Activated CD8-positive, alpha-beta T cell treated with anti-CD3 and anti-CD28 coated beads for 36 hours (primary cell): ENCODE data around the gene CYGB. TPM values are rescaled to one million over a fixed set of nuclear protein-coding genes. Genes with fewer than 3 reads are reported as not detected.

Source experiments
- ATAC-seq: fragments of 200-7000 bp; cut with Tn5 transposase; one replicate; pipeline ENCODE4 v1.10.0; 2021; ENCODE audit warnings: mild to moderate bottlenecking, moderate library complexity
- CTCF ChIA-PET: fragments of 350-600 bp; sonication (Branson Sonifier 250); formaldehyde crosslinking; loops from one replicate; lab custom pipeline; 2021; ENCODE audit warnings: antibody characterized with exemption; lab: Charles Lee
- POLR2A ChIA-PET: fragments of 350-600 bp; sonication (Branson Sonifier 250); formaldehyde crosslinking; loops from one replicate; lab custom pipeline; 2021; ENCODE audit warnings: antibody characterized with exemption; lab: Charles Lee
- DNase-seq: peaks from one replicate; pipeline ENCODE4 v3.0.0-alpha.2; 2020
- H3K27ac Mint-ChIP-seq: one replicate; pipeline ENCODE4 v1.8.0; 2021; ENCODE audit warnings: mild to moderate bottlenecking, mixed read lengths
- H3K27me3 Mint-ChIP-seq: one replicate; pipeline ENCODE4 v1.8.0; 2021; ENCODE audit warnings: mixed read lengths
- H3K36me3 Mint-ChIP-seq: one replicate; pipeline ENCODE4 v1.8.0; 2021; ENCODE audit warnings: low read depth, mixed read lengths
- H3K4me1 Mint-ChIP-seq: one replicate; pipeline ENCODE4 v1.8.0; 2021; ENCODE audit warnings: low read depth, mixed read lengths
- H3K4me3 Mint-ChIP-seq: one replicate; pipeline ENCODE4 v1.8.0; 2021; ENCODE audit warnings: mild to moderate bottlenecking, moderate library complexity, mixed read lengths
- H3K9me3 Mint-ChIP-seq: one replicate; pipeline ENCODE4 v1.8.0; 2021; ENCODE audit warnings: mixed read lengths
- intact Hi-C: fragments of 100-400 bp; cut with micrococcal nuclease; formaldehyde crosslinking; loops from one replicate; pipeline ENCODE4 v1.10.0; 2022
- total RNA-seq, 2 experiments: library from RNA; stranded (reverse); gene quantifications; one replicate each; pipeline ENCODE4 v1.2.3, GENCODE V29; 2021
- TF ChIP-seq, protein P1 (sequence below): fragments of 200-600 bp; IDR thresholded peaks from one replicate; pipeline ENCODE4 v1.8.0; 2022; ENCODE audit warnings: antibody characterized with exemption, mild to moderate bottlenecking

Gene CYGB
- total RNA-seq, 2 experiments from 2014 or later, result 0.23 TPM; not detected in 1

GRCh38 chr17:76541739-76542454 is 4.4 kb upstream of the CYGB start:
- no peak overlapping the region for H3K4me3 Mint-ChIP-seq
- H3K27me3 Mint-ChIP-seq, result peaks cover 22% of the 10 kb centered on the region
- intact Hi-C loops, result no loop called here
- ChIA-PET POLR2A (interaction anchor here (6.2 kb wide), 1 partner anchor 16 kb away, joined by 40 read pairs; no protein-coding TSS in a partner anchor), CTCF (interaction anchor here (5.6 kb wide), 1 partner anchor 19 kb away, joined by 69 read pairs; no protein-coding TSS in a partner anchor)
- peaks cover 8% of the 10 kb centered on the region for H3K4me1 Mint-ChIP-seq
- H3K36me3 Mint-ChIP-seq, result no peaks in the 10 kb centered on the region
- ATAC-seq (no peak), DNase-seq (no peak)
- TF ChIP-seq, protein P1, sequence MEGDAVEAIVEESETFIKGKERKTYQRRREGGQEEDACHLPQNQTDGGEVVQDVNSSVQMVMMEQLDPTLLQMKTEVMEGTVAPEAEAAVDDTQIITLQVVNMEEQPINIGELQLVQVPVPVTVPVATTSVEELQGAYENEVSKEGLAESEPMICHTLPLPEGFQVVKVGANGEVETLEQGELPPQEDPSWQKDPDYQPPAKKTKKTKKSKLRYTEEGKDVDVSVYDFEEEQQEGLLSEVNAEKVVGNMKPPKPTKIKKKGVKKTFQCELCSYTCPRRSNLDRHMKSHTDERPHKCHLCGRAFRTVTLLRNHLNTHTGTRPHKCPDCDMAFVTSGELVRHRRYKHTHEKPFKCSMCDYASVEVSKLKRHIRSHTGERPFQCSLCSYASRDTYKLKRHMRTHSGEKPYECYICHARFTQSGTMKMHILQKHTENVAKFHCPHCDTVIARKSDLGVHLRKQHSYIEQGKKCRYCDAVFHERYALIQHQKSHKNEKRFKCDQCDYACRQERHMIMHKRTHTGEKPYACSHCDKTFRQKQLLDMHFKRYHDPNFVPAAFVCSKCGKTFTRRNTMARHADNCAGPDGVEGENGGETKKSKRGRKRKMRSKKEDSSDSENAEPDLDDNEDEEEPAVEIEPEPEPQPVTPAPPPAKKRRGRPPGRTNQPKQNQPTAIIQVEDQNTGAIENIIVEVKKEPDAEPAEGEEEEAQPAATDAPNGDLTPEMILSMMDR, result no peak
- no peaks in the 10 kb centered on the region for H3K9me3 Mint-ChIP-seq
- H3K27ac Mint-ChIP-seq, result no peak overlapping the region

- Mint-ChIP-seq H3K27ac (no peak overlapping the region), H3K27me3 (peaks cover 26% of the 10 kb centered on the region), H3K4me1 (peaks cover 8% of the 10 kb centered on the region), H3K4me3 (no peak overlapping the region), H3K36me3 (no peaks in the 10 kb centered on the region), H3K9me3 (no peaks in the 10 kb centered on the region)
- POLR2A ChIA-PET, result interaction anchor here (0.9 to 1.0 kb wide), 2 partner anchors 17 to 19 kb away, joined by 3 to 4 read pairs; no protein-coding TSS in a partner anchor
- intact Hi-C loops, result no loop called here
- CTCF ChIA-PET, result interaction anchor here (0.6 to 3.7 kb wide), 6 partner anchors 8 to 140 kb away, joined by 3 to 19 read pairs (median 4); no protein-coding TSS in a partner anchor
- ATAC-seq (peak; percentile 84), DNase-seq (peak; percentile 50)
- TF ChIP-seq, protein P1, result no peak
These were observed 3.1 kb upstream of the CYGB start for GRCh38 chr17:76540381-76541300.

DNA sequence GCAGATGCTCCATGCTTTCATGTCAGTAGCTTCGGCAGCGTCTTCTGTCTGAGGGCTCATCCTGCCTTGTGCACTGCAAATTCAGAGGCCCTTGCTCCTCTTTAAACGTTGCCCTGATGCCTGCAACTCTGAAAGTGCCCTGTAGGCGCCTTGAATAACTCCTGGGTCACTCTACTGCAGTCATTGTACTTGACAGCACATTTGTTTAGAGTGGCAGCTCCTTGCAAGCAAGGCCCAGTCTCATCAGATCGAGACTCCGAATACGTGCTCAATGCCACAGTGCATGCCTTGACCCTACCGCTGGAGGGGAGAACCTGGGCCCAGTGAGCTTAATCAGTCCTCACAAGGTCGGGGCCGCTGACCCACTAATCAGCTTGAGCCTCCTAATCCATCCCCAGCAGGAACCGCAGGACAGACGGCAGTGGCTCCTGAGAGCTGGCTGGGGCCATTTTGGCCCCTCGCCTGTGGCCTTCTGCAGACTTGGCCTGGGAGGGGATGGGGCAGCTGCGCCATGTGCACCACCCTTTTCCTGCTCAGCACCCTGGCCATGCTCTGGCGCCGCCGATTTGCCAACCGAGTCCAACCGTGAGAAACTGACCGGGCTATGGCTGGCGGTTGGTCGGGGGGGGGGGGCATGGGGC is 2.2 kb upstream of the CYGB start, which contains the start of gene PRCD:
PRCD (plus strand) TSS at position 414 of the 641 bp plus-strand sequence; CDS start at position 512, 98 bp downstream.
- TF ChIP-seq, protein P1, result no peak
- Mint-ChIP-seq H3K36me3 (no peaks in the 10 kb centered on the region), H3K27me3 (peaks cover 26% of the 10 kb centered on the region), H3K4me3 (no peak within 1 kb of the TSS), H3K9me3 (no peaks in the 10 kb centered on the region), H3K27ac (no peak within 1 kb of the TSS), H3K4me1 (peaks cover 8% of the 10 kb centered on the region)
- no peak for ATAC-seq
- no peak for DNase-seq
- POLR2A ChIA-PET, result interaction anchor here (0.9 to 1.2 kb wide), 2 partner anchors 17 to 25 kb away, joined by 3 to 4 read pairs; no protein-coding TSS in a partner anchor
- CTCF ChIA-PET, result interaction anchor here (0.6 to 3.7 kb wide), 6 partner anchors 9 to 141 kb away, joined by 3 to 19 read pairs (median 4); no protein-coding TSS in a partner anchor
- intact Hi-C loops, result no loop called here

DNA sequence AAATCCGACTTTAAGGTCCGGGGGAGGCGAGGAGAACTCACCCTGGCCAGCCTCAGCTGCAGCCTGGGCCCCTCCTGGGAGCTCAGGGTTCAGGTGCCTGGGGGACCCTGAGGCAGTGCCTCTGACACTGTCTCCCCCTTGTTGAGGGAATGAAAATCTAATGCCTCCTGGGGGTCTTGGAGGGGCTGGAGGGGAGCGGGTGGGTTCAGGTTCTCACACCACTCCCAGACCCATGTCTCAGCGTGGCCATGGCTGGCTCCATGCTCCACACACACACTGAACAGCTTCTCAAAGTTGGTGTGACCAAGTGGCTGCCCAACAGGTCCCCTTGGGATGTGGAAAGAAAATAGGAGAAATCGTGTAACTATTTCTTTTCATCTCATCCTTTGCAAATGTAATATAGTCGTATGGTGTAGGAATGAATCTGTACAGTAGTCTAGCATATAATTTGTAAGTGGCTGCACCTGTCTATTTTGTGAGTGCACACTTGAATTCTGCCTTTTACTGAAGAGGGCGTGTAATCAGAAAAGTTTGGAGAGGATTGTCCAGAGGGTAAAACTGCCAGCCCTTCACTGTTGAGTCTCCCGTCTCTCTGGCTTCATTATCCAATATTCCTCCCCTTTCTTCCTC is 1.5 kb upstream of the CYGB start:
- Mint-ChIP-seq H3K27me3 (peaks cover 24% of the 10 kb centered on the region), H3K27ac (no peak overlapping the region), H3K4me3 (no peak overlapping the region), H3K4me1 (peaks cover 8% of the 10 kb centered on the region), H3K36me3 (no peaks in the 10 kb centered on the region), H3K9me3 (no peaks in the 10 kb centered on the region)
- ATAC-seq, result no peak
- intact Hi-C loops, result no loop called here
- no peak for DNase-seq
- CTCF ChIA-PET, result interaction anchor here (1.0 to 3.7 kb wide), 4 partner anchors 16 to 85 kb away, joined by 3 to 19 read pairs (median 6); no protein-coding TSS in a partner anchor
- POLR2A ChIA-PET, result interaction anchor here (0.8 to 1.2 kb wide), 2 partner anchors 25 to 28 kb away, joined by 3 read pairs; no protein-coding TSS in a partner anchor
- TF ChIP-seq, protein P1, result no peak
